NB4 (cell line): ENCODE results near the gene SUSD2.
A peak's percentile ranks its signal among the peaks of the same experiment; 100 is the strongest.
"Not testable (repeated sequence)": the region's sequence is repeated elsewhere in the genome, so short reads cannot be mapped to it uniquely, and the experiment has no call there.

Experiments used
- DNase-seq: peaks from one replicate; pipeline ENCODE4 v3.0.0; 2010; ENCODE audit warnings: low read depth
- H3K4me3 ChIP-seq: one replicate; pipeline ENCODE4 v1.5.1; 2011; ENCODE audit warnings: mild to moderate bottlenecking, low read depth, low read length, moderate library complexity
- MAX ChIP-seq: IDR thresholded peaks from 2 replicates; pipeline ENCODE4 v1.6.1; 2011; ENCODE audit warnings: low read depth, low read length
- MYC ChIP-seq: IDR thresholded peaks from 2 replicates; pipeline ENCODE4 v1.6.1; 2011; ENCODE audit warnings: low read depth, low read length
- POLR2A ChIP-seq: IDR thresholded peaks from 2 replicates; pipeline ENCODE4 v1.6.1; 2011; ENCODE audit warnings: mild to moderate bottlenecking; ENCODE audit not compliant: insufficient read length; ENCODE audit errors: extremely low read depth
- TF ChIP-seq, protein P1 (sequence below): IDR thresholded peaks from one replicate; pipeline ENCODE4 v1.5.1; 2012; ENCODE audit warnings: low read depth, low read length

Gene SUSD2

GRCh38 chr22:24179478-24180210, 1.6 kb upstream of the SUSD2 start:
- TF ChIP-seq MAX (no peak), MYC (no peak)
- no peak overlapping the region for H3K4me3 ChIP-seq
- DNase-seq, result no peak

- H3K4me3 ChIP-seq, result no peak overlapping the region
- no peak for TF ChIP-seq POLR2A
- DNase-seq, result no peak
These were observed 785 bp upstream of the SUSD2 start for GRCh38 chr22:24180316-24181087.

- H3K4me3 ChIP-seq, result no peak overlapping the region
- TF ChIP-seq, protein P1, sequence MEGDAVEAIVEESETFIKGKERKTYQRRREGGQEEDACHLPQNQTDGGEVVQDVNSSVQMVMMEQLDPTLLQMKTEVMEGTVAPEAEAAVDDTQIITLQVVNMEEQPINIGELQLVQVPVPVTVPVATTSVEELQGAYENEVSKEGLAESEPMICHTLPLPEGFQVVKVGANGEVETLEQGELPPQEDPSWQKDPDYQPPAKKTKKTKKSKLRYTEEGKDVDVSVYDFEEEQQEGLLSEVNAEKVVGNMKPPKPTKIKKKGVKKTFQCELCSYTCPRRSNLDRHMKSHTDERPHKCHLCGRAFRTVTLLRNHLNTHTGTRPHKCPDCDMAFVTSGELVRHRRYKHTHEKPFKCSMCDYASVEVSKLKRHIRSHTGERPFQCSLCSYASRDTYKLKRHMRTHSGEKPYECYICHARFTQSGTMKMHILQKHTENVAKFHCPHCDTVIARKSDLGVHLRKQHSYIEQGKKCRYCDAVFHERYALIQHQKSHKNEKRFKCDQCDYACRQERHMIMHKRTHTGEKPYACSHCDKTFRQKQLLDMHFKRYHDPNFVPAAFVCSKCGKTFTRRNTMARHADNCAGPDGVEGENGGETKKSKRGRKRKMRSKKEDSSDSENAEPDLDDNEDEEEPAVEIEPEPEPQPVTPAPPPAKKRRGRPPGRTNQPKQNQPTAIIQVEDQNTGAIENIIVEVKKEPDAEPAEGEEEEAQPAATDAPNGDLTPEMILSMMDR, result peak; percentile 6
- TF ChIP-seq MAX (no peak), MYC (no peak), POLR2A (no peak)
- peak; percentile 51 for DNase-seq
These were observed 961 bp downstream of the SUSD2 start for GRCh38 chr22:24181996-24182899.

- not testable (repeated sequence) for H3K4me3 ChIP-seq
These were observed 1.6 kb downstream of the SUSD2 start for GRCh38 chr22:24182900-24183246.

GRCh38 chr22:24183321-24184031, 2.2 kb downstream of the SUSD2 start:
- DNase-seq, result no peak
- TF ChIP-seq MAX (no peak), MYC (no peak), POLR2A (no peak)
- TF ChIP-seq, protein P1, result no peak
- H3K4me3 ChIP-seq, result no peak overlapping the region

More at GRCh38 chr22:24182900-24183246, 1.6 kb downstream of the SUSD2 start:
- DNase-seq, result not testable (repeated sequence)

- H3K4me3 ChIP-seq, result no peak overlapping the region
- TF ChIP-seq MAX (no peak), POLR2A (no peak), MYC (no peak)
- TF ChIP-seq, protein P1, result no peak
- no peak for DNase-seq
These were observed 2.9 kb downstream of the SUSD2 start for GRCh38 chr22:24184057-24184798.
